ENCODE data around the gene PRSS2.

PRSS2 gene

DNA sequence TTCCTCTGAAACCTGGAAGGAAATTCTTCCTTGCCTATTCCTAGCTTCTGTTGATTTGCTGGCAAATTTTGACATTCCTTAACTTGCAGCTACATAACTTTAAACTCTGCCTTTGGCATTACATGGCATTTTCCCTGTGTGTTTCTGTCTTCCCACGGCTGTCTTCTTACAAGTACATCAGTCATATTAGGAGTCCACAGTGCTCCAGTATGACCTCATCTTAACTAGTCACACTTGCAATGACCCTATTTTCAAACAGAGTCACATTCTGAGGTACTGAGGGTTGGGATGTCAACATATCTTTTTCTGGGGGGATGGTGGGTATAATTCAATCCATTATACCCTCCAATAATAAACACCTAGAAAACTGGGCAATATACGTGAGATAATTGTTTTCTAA is 46.7 kb downstream of the PRSS2 start:
- Histone ChIP-seq H3K9me3 (ENCODE audit: control insufficient read depth, low read length) (no peaks in the 10 kb centered on the region), H3K9ac (no peak overlapping the region), H3K36me3 (ENCODE audit: control insufficient read depth, insufficient read depth, low read length) (no peaks in the 10 kb centered on the region), H3K27ac (no peak overlapping the region), H3K4me3 (ENCODE audit: low read depth, low read length) (no peak overlapping the region), H3K27me3 (ENCODE audit: control insufficient read depth, insufficient read depth, low read length) (no peaks in the 10 kb centered on the region), H2AFZ (no peak overlapping the region), H3K79me2 (no peaks in the 10 kb centered on the region), H3K4me1 (no peaks in the 10 kb centered on the region), H3K4me2 (ENCODE audit: low read length) (no peak overlapping the region)
- TF ChIP-seq, protein P1, sequence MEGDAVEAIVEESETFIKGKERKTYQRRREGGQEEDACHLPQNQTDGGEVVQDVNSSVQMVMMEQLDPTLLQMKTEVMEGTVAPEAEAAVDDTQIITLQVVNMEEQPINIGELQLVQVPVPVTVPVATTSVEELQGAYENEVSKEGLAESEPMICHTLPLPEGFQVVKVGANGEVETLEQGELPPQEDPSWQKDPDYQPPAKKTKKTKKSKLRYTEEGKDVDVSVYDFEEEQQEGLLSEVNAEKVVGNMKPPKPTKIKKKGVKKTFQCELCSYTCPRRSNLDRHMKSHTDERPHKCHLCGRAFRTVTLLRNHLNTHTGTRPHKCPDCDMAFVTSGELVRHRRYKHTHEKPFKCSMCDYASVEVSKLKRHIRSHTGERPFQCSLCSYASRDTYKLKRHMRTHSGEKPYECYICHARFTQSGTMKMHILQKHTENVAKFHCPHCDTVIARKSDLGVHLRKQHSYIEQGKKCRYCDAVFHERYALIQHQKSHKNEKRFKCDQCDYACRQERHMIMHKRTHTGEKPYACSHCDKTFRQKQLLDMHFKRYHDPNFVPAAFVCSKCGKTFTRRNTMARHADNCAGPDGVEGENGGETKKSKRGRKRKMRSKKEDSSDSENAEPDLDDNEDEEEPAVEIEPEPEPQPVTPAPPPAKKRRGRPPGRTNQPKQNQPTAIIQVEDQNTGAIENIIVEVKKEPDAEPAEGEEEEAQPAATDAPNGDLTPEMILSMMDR (IDR thresholded peaks at IDR 0.05) = no peak

DNA sequence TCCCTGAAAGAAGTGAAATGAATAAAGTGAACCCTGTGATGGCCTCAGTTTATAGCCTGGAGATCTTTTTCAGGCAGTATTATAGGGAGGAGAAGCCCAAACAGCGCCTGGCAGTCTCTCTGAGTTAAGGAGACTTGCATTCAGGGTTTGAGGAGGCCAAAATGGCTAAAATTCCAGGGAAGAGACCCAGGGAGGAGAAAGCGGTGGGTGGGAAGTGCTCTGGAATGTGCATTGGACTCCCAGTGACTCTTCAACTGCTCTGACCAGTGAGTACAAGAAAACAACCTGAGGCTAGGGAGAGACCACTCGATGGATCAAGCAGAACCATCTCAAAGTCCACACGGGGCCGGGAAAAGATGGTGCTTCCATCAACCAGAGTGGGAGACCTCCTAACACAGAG is 48.8 kb downstream of the PRSS2 start:
- Histone ChIP-seq H3K27ac (no peak overlapping the region), H3K27me3 (ENCODE audit: control insufficient read depth, insufficient read depth, low read length) (no peaks in the 10 kb centered on the region), H3K4me3 (ENCODE audit: low read depth, low read length) (no peak overlapping the region), H3K9me3 (ENCODE audit: control insufficient read depth, low read length) (no peaks in the 10 kb centered on the region), H2AFZ (no peak overlapping the region), H3K4me2 (ENCODE audit: low read length) (no peak overlapping the region), H3K9ac (no peak overlapping the region), H3K4me1 (no peaks in the 10 kb centered on the region), H3K79me2 (no peaks in the 10 kb centered on the region), H3K36me3 (ENCODE audit: control insufficient read depth, insufficient read depth, low read length) (no peaks in the 10 kb centered on the region)
- TF ChIP-seq, protein P1 (IDR thresholded peaks at IDR 0.05) = no peak

DNA sequence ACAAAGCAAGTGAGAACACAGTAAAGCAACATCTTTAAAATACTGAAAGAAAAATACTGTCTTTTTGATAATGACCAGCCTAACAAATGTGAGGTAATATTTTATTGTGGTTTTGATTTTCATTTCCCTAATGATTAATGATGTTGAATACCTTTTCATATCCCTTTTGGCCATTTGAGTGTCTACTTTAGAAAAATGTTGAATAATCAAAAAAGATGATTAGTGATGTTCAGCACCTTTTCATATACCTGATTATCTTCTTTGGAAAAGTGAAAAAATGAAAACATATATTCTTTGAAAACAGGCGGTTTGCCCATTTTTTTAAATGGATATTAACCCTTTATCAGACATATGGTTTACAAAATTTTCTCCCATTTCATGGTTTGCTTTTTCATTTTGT is 51.9 kb downstream of the PRSS2 start:
- TF ChIP-seq, protein P1 (IDR thresholded peaks at IDR 0.05) = no peak

More for the DNA sequence above, 51.9 kb downstream of the PRSS2 start:
- H3K27ac ChIP-seq = no peak overlapping the region
- no peak overlapping the region for H3K4me2 ChIP-seq (ENCODE audit: low read length)
- H3K36me3 ChIP-seq (ENCODE audit: control insufficient read depth, insufficient read depth, low read length) = no peaks in the 10 kb centered on the region
- no peak overlapping the region for H3K4me3 ChIP-seq (ENCODE audit: low read depth, low read length)
- H3K27me3 ChIP-seq (ENCODE audit: control insufficient read depth, insufficient read depth, low read length) = no peaks in the 10 kb centered on the region
- H2AFZ ChIP-seq = no peak overlapping the region
- no peaks in the 10 kb centered on the region for H3K79me2 ChIP-seq
- H3K9ac ChIP-seq = no peak overlapping the region
- no peaks in the 10 kb centered on the region for H3K4me1 ChIP-seq
- no peaks in the 10 kb centered on the region for H3K9me3 ChIP-seq (ENCODE audit: control insufficient read depth, low read length)

Measured in parathyroid adenoma (tissue), 2 donors.